ENCODE measurements around the gene CYP4F8. TPM values are rescaled to one million over a fixed set of nuclear protein-coding genes. Genes with fewer than 3 reads are reported as not detected.

CYP4F8 gene
- total RNA-seq, 1 experiment from 2014 or later, result not detected

DNA sequence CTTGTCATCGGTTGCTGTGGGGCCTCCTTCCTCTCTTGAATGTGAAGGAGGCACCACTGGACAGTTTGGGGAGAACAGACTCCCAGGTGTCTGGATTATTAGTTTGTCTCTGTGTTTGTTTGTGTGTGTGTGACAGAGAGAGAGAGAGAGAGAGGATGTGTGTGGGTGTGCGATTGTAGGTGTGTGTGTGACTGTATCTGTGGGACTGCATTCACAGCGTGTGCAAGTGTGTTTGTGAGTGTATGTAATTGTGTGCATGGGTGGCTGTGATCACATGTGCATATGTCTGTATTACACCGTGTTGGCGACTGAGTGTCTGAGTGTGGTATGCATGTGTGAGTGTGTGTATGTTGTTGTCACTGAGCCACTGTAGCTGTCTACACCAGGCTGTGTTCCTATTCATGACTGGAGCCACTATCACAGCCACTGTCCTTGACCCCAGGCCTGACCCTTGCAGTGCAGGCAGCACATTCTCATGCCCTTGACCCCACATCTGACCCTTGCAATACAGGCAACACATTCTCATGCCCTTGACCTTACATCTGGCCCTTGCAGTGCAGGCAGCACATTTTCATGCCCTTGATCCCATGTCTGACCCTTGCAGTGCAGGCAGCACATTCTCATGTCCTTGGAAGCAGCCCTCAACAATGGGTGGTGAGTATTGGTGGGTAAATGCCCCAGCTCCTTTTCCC lies 25.1 kb upstream of the CYP4F8 start:
- H2BK15ac ChIP-seq (ENCODE audit: low read depth, low read length), result no peak overlapping the region
- no peak overlapping the region for H4K91ac ChIP-seq (ENCODE audit: insufficient read length, low read depth, low read length)
- H3K9ac ChIP-seq (ENCODE audit: extremely low read depth, insufficient read length, low read length), result no peak overlapping the region
- no peak overlapping the region for H2BK120ac ChIP-seq (ENCODE audit: low read depth, low read length, poor library complexity, severe bottlenecking)
- H3K56ac ChIP-seq (ENCODE audit: insufficient read length, low read depth, low read length), result no peak overlapping the region
- H4K20me1 ChIP-seq (ENCODE audit: control insufficient read depth, insufficient read depth, insufficient read length), result no peaks in the 10 kb centered on the region
- no peaks in the 10 kb centered on the region for H3K4me1 ChIP-seq (ENCODE audit: insufficient read depth, low read length)
- no peaks in the 10 kb centered on the region for H3K79me1 ChIP-seq (ENCODE audit: insufficient read depth, low read depth, low read length, poor library complexity, severe bottlenecking)
- H3K4me2 ChIP-seq (ENCODE audit: insufficient read depth, insufficient read length, low read length), result no peak overlapping the region
- TF ChIP-seq, protein P1, sequence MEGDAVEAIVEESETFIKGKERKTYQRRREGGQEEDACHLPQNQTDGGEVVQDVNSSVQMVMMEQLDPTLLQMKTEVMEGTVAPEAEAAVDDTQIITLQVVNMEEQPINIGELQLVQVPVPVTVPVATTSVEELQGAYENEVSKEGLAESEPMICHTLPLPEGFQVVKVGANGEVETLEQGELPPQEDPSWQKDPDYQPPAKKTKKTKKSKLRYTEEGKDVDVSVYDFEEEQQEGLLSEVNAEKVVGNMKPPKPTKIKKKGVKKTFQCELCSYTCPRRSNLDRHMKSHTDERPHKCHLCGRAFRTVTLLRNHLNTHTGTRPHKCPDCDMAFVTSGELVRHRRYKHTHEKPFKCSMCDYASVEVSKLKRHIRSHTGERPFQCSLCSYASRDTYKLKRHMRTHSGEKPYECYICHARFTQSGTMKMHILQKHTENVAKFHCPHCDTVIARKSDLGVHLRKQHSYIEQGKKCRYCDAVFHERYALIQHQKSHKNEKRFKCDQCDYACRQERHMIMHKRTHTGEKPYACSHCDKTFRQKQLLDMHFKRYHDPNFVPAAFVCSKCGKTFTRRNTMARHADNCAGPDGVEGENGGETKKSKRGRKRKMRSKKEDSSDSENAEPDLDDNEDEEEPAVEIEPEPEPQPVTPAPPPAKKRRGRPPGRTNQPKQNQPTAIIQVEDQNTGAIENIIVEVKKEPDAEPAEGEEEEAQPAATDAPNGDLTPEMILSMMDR (conservative IDR thresholded peaks at IDR 0.05), result no peak
- H3K9me3 ChIP-seq (ENCODE audit: control insufficient read depth, low read depth, low read length), result peaks cover 70% of the 10 kb centered on the region
- no peak overlapping the region for H2BK12ac ChIP-seq (ENCODE audit: insufficient read length, low read depth, low read length)
- WGBS (ENCODE audit: extremely low coverage, insufficient read length, low lambda C conversion rate), result no CpG with 5 or more reads among the region's 5 CpGs
- H2AK5ac ChIP-seq (ENCODE audit: insufficient read length, low read length), result no peak overlapping the region
- H3K14ac ChIP-seq (ENCODE audit: insufficient read depth, low read length), result no peak overlapping the region
- H3K18ac ChIP-seq (ENCODE audit: insufficient read length, low read depth, low read length), result no peak overlapping the region
- H3T11ph ChIP-seq (ENCODE audit: low read length), result no peak overlapping the region
- no peaks in the 10 kb centered on the region for H3K27me3 ChIP-seq (ENCODE audit: insufficient read depth, low read length)
- no peaks in the 10 kb centered on the region for H3K79me2 ChIP-seq (ENCODE audit: insufficient read depth, low read length)
- H3K23ac ChIP-seq (ENCODE audit: insufficient read length, low read depth, low read length), result no peak overlapping the region
- Mint-ChIP-seq H3K4me3 (no peak overlapping the region), H3K4me1 (no peaks in the 10 kb centered on the region), H3K27me3 (ENCODE audit: low read depth) (peaks cover 8% of the 10 kb centered on the region), H3K36me3 (ENCODE audit: insufficient read depth in 1 of 3, low read depth in 3 of 3) (peaks cover 11 to 36% (median 13%) of the 10 kb centered on the region in 3 experiments; a peak in 6 of 7 replicates), H3K9me3 (peaks cover 85 to 89% of the 10 kb centered on the region in 2 experiments), H3K27ac (no peak overlapping the region)
- no peaks in the 10 kb centered on the region for H3K23me2 ChIP-seq (ENCODE audit: insufficient read length, low read depth, low read length, poor library complexity, severe bottlenecking)
- H3K27ac ChIP-seq (ENCODE audit: insufficient read length, low read depth, low read length), result no peak overlapping the region
- no peak overlapping the region for H2AFZ ChIP-seq (ENCODE audit: low read length)
- H4K5ac ChIP-seq (ENCODE audit: insufficient read length, low read depth, low read length), result no peak overlapping the region
- H2BK5ac ChIP-seq (ENCODE audit: insufficient read length, low read length), result no peak overlapping the region
- no peak overlapping the region for H4K8ac ChIP-seq (replicated peaks; ENCODE audit: insufficient read length, low read depth, low read length)
- no peak overlapping the region for H2BK20ac ChIP-seq (ENCODE audit: low read depth, low read length, poor library complexity, severe bottlenecking)
- DNase-seq, result no peak
- no peak overlapping the region for H3K4ac ChIP-seq (ENCODE audit: low read depth, low read length)

Measured in H9 (cell line).